Tibial nerve (tissue), 4 donors: ENCODE measurements around the gene TOR1AIP2.

ENCODE experiments used
- EP300 ChIP-seq, 2 donors: sonication (generic); formaldehyde crosslinking; IDR thresholded peaks; one replicate each; pipeline ENCODE4 v1.6.1; 2017; ENCODE audit warnings: antibody characterized with exemption in 2 of 2, mild to moderate bottlenecking in 1 of 2
- POLR2A ChIP-seq, 2 donors: fragments of 450-650 bp; IDR thresholded peaks; one replicate each; pipeline ENCODE4 v1.6.1; 2017; ENCODE audit warnings: antibody characterized with exemption in 2 of 2, mild to moderate bottlenecking in 2 of 2, moderate library complexity in 2 of 2
- TF ChIP-seq, protein P1 (sequence below), 5 experiments: fragments of 200-600 bp in 3 of 5; fragments of 450-650 bp in 2 of 5; sonication (generic) in 3 of 5; IDR thresholded peaks; one replicate each; pipeline ENCODE4 v1.5.1; 2016 to 2019; ENCODE audit warnings: antibody characterized with exemption in 5 of 5, mild to moderate bottlenecking in 3 of 5, moderate library complexity in 2 of 5

GRCh38 chr1:179828554-179829110 lies 49.0 kb downstream of the TOR1AIP2 start:
- TF ChIP-seq EP300 (IDR thresholded peaks at IDR 0.05), result no peak
- TF ChIP-seq, protein P1, sequence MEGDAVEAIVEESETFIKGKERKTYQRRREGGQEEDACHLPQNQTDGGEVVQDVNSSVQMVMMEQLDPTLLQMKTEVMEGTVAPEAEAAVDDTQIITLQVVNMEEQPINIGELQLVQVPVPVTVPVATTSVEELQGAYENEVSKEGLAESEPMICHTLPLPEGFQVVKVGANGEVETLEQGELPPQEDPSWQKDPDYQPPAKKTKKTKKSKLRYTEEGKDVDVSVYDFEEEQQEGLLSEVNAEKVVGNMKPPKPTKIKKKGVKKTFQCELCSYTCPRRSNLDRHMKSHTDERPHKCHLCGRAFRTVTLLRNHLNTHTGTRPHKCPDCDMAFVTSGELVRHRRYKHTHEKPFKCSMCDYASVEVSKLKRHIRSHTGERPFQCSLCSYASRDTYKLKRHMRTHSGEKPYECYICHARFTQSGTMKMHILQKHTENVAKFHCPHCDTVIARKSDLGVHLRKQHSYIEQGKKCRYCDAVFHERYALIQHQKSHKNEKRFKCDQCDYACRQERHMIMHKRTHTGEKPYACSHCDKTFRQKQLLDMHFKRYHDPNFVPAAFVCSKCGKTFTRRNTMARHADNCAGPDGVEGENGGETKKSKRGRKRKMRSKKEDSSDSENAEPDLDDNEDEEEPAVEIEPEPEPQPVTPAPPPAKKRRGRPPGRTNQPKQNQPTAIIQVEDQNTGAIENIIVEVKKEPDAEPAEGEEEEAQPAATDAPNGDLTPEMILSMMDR (IDR thresholded peaks at IDR 0.05), result no peak
- TF ChIP-seq POLR2A (IDR thresholded peaks at IDR 0.05), result no peak
